Measurements from ENCODE around the gene PDE4D. TPM values are rescaled to one million over a fixed set of nuclear protein-coding genes. Genes with fewer than 3 reads are reported as not detected.

Gene PDE4D
- total RNA-seq, 1 experiment from 2014 or later: 6.5 TPM

DNA sequence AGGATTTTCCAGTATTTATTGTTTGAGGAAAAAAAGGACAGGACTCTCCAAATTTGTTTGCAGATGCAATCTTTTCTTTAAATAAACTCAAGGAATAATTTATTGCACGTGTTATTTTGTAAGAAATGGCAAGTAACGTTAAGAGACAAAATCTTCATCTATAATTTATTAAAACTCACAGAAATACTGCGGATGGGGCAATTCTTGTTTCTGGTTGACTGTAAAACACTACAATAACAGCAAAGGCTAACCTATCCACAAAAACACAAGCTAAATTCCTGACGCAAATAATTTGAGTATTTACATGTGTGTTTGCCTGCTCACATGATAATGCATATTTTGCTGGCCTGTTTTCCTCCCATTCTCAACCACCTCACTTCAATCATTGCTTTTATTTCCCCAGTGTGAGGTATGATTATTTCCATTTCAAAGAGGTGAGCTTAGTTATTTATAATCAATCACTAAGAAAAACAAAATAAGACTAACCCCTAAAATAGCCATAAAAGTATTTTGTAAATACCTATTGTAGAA is 619.4 kb downstream of the PDE4D start:
- no peak overlapping the region for H3K27ac ChIP-seq (ENCODE audit: low read depth, low read length, poor library complexity, severe bottlenecking)
- ChIA-PET CTCF (no interaction called here), POLR2A (ENCODE audit: low non-redundant PET) (no interaction called here)
- no peaks in the 10 kb centered on the region for H3K36me3 ChIP-seq (ENCODE audit: insufficient read depth, low read length, poor library complexity, severe bottlenecking)
- no peaks in the 10 kb centered on the region for H3K4me1 ChIP-seq (ENCODE audit: insufficient read depth, low read length, poor library complexity, severe bottlenecking)
- TF ChIP-seq, protein P1, sequence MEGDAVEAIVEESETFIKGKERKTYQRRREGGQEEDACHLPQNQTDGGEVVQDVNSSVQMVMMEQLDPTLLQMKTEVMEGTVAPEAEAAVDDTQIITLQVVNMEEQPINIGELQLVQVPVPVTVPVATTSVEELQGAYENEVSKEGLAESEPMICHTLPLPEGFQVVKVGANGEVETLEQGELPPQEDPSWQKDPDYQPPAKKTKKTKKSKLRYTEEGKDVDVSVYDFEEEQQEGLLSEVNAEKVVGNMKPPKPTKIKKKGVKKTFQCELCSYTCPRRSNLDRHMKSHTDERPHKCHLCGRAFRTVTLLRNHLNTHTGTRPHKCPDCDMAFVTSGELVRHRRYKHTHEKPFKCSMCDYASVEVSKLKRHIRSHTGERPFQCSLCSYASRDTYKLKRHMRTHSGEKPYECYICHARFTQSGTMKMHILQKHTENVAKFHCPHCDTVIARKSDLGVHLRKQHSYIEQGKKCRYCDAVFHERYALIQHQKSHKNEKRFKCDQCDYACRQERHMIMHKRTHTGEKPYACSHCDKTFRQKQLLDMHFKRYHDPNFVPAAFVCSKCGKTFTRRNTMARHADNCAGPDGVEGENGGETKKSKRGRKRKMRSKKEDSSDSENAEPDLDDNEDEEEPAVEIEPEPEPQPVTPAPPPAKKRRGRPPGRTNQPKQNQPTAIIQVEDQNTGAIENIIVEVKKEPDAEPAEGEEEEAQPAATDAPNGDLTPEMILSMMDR (conservative IDR thresholded peaks at IDR 0.05; ENCODE audit: low read depth, low read length): no peak
- no peak for TF ChIP-seq EZH2 (IDR thresholded peaks at IDR 0.05; ENCODE audit: borderline replicate concordance, low read depth, low read length, poor library complexity, severe bottlenecking)
- DNase-seq (ENCODE audit: low spot score): no peak
- H3K4me3 ChIP-seq (ENCODE audit: low read depth, low read length, poor library complexity, severe bottlenecking): no peak overlapping the region
- H3K27me3 ChIP-seq (replicated peaks; ENCODE audit: insufficient read depth, low read depth, low read length, poor library complexity): peaks cover 13% of the 10 kb centered on the region
- no peaks in the 10 kb centered on the region for H3K9me3 ChIP-seq (ENCODE audit: low read depth, low read length, poor library complexity, severe bottlenecking)
- BruUV-seq (replicated peaks): no TSS peak
- intact Hi-C loops (cut with micrococcal nuclease; ENCODE audit: unreplicated experiment): no loop called here

DNA sequence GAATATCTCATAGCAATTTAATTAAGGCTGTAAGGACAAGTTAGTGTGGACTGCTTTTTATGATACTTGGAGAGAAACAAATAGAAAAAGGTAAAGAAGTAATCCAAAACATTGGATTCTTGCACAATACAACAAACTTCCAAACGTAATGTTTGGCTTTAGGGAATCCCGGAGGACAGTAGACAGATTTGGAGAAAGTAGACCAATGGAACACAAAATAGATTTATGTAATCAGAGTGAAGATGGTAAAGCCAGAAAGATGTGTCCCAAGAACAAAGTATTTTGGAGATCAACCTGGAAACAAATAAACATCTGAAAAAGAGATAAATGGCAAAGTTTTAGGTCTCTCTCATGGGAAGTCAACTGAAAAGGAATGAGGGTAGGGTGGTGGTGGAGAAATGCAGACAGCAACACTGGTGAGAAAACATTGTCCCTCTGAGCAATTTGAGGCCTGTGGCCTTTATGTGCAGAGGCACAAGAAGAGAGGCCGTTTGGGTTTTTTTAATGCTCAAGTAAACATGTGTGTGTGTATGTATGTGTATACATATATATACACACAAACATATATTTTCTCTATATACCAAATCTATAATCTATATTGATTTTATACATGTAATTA is 620.6 kb downstream of the PDE4D start:
- no TSS peak for BruUV-seq (replicated peaks)
- Histone ChIP-seq H3K36me3 (ENCODE audit: insufficient read depth, low read length, poor library complexity, severe bottlenecking) (no peaks in the 10 kb centered on the region), H3K27me3 (replicated peaks; ENCODE audit: insufficient read depth, low read depth, low read length, poor library complexity) (peaks cover 13% of the 10 kb centered on the region), H3K4me3 (ENCODE audit: low read depth, low read length, poor library complexity, severe bottlenecking) (no peak overlapping the region), H3K9me3 (ENCODE audit: low read depth, low read length, poor library complexity, severe bottlenecking) (no peaks in the 10 kb centered on the region), H3K4me1 (ENCODE audit: insufficient read depth, low read length, poor library complexity, severe bottlenecking) (no peaks in the 10 kb centered on the region), H3K27ac (ENCODE audit: low read depth, low read length, poor library complexity, severe bottlenecking) (no peak overlapping the region)
- no peak for DNase-seq (ENCODE audit: low spot score)
- intact Hi-C loops (cut with micrococcal nuclease; ENCODE audit: unreplicated experiment): no loop called here
- CTCF ChIA-PET: no interaction called here
- TF ChIP-seq, protein P1 (conservative IDR thresholded peaks at IDR 0.05; ENCODE audit: low read depth, low read length): no peak
- TF ChIP-seq EZH2 (IDR thresholded peaks at IDR 0.05; ENCODE audit: borderline replicate concordance, low read depth, low read length, poor library complexity, severe bottlenecking): no peak
- POLR2A ChIA-PET (ENCODE audit: low non-redundant PET): no interaction called here

DNA sequence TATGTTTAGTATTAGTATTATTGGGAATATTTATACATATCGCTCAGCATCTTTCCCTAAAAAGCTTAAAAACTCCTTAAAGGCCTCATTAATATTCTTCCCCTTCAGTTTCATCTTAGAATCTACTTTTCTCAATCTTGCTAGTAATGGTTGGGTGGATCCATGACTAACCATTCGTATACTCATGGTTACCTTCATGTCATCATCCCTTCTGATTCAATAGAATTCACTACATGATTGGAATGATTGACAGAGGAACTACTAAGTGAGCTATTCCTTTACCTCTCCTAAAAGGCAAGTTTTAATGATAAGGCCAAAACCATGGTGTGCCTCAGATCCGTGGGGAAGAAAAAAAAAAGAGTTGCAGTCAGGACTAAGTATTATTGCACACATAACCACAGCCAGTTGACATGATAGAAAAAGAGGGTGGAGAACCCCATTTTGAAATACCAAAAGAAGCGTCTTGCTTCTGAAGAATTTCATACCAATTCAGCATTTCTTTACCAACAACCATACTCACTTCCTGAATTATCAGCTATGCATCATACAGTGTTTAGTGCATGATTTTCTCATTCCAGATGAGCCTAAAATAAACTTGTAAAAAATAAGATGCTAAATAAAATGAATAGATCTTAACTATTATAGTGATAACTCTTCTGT is 624.6 kb downstream of the PDE4D start:
- CTCF ChIA-PET: no interaction called here
- H3K27me3 ChIP-seq (replicated peaks; ENCODE audit: insufficient read depth, low read depth, low read length, poor library complexity): no peaks in the 10 kb centered on the region
- POLR2A ChIA-PET (ENCODE audit: low non-redundant PET): no interaction called here
- H3K9me3 ChIP-seq (ENCODE audit: low read depth, low read length, poor library complexity, severe bottlenecking): no peaks in the 10 kb centered on the region
- H3K4me3 ChIP-seq (ENCODE audit: low read depth, low read length, poor library complexity, severe bottlenecking): no peak overlapping the region
- intact Hi-C loops (cut with micrococcal nuclease; ENCODE audit: unreplicated experiment): no loop called here
- DNase-seq (ENCODE audit: low spot score): no peak
- no peaks in the 10 kb centered on the region for H3K36me3 ChIP-seq (ENCODE audit: insufficient read depth, low read length, poor library complexity, severe bottlenecking)
- TF ChIP-seq, protein P1 (conservative IDR thresholded peaks at IDR 0.05; ENCODE audit: low read depth, low read length): no peak
- TF ChIP-seq EZH2 (IDR thresholded peaks at IDR 0.05; ENCODE audit: borderline replicate concordance, low read depth, low read length, poor library complexity, severe bottlenecking): no peak
- BruUV-seq (replicated peaks): no TSS peak
- H3K27ac ChIP-seq (ENCODE audit: low read depth, low read length, poor library complexity, severe bottlenecking): no peak overlapping the region
- H3K4me1 ChIP-seq (ENCODE audit: insufficient read depth, low read length, poor library complexity, severe bottlenecking): no peaks in the 10 kb centered on the region
